Activated T-cell treated with anti-CD3 and anti-CD28 coated beads, Interleukin-2, amount 50 U/mL, for 24 hours (primary cell): ENCODE results near the gene KDSR.

Source experiments
- DNase-seq: peaks from one replicate; pipeline ENCODE4 v3.0.0-alpha.2; 2020
- H3K27ac Mint-ChIP-seq: 2 replicates; pipeline ENCODE4 v1.8.0; 2020; ENCODE audit warnings: mild to moderate bottlenecking, mixed read lengths
- H3K27me3 Mint-ChIP-seq: 2 replicates; pipeline ENCODE4 v1.8.0; 2020; ENCODE audit warnings: mixed read lengths
- H3K36me3 Mint-ChIP-seq: 2 replicates; pipeline ENCODE4 v1.8.0; 2020; ENCODE audit warnings: low read depth, mixed read lengths
- H3K4me1 Mint-ChIP-seq: 2 replicates; pipeline ENCODE4 v1.8.0; 2020; ENCODE audit warnings: low read depth, mixed read lengths
- H3K4me3 Mint-ChIP-seq: 2 replicates; pipeline ENCODE4 v1.8.0; 2020; ENCODE audit warnings: mild to moderate bottlenecking, moderate library complexity, mixed read lengths
- H3K9me3 Mint-ChIP-seq: 2 replicates; pipeline ENCODE4 v1.8.0; 2020; ENCODE audit warnings: mixed read lengths

The KDSR gene

GRCh38 chr18:63367053-63367953, at the start of gene KDSR:
TSS of gene KDSR (minus strand) at chr18:63367206. CDS start at chr18:63367118, 88 bp downstream.
- peaks cover 4% of the 10 kb centered on the region for H3K9me3 Mint-ChIP-seq
- H3K27me3 Mint-ChIP-seq: no peaks in the 10 kb centered on the region
- H3K36me3 Mint-ChIP-seq: peaks cover 44% of the 10 kb centered on the region

GRCh38 chr18:63412953-63413352, 45.9 kb upstream of the KDSR start:
- H3K4me3 Mint-ChIP-seq: no peak overlapping the region
- H3K27ac Mint-ChIP-seq: peak overlapping the region; percentile 74
- DNase-seq: no peak
- H3K36me3 Mint-ChIP-seq: peaks cover 58% of the 10 kb centered on the region
- no peaks in the 10 kb centered on the region for H3K9me3 Mint-ChIP-seq
- peaks cover 56% of the 10 kb centered on the region for H3K4me1 Mint-ChIP-seq
- no peaks in the 10 kb centered on the region for H3K27me3 Mint-ChIP-seq

More at GRCh38 chr18:63367053-63367953, at the start of gene KDSR:
- peak; percentile 89 for DNase-seq
- H3K4me1 Mint-ChIP-seq: peaks cover 36% of the 10 kb centered on the region
- H3K4me3 Mint-ChIP-seq: peak within 1 kb of the TSS; percentile 92
- H3K27ac Mint-ChIP-seq: peak within 1 kb of the TSS; percentile 95

GRCh38 chr18:63410792-63411191, 43.8 kb upstream of the KDSR start:
- peaks cover 79% of the 10 kb centered on the region for H3K36me3 Mint-ChIP-seq
- no peaks in the 10 kb centered on the region for H3K27me3 Mint-ChIP-seq
- H3K9me3 Mint-ChIP-seq: no peaks in the 10 kb centered on the region
- DNase-seq: no peak
- H3K27ac Mint-ChIP-seq: peak overlapping the region; percentile 79
- H3K4me3 Mint-ChIP-seq: no peak overlapping the region
- peaks cover 65% of the 10 kb centered on the region for H3K4me1 Mint-ChIP-seq

- Mint-ChIP-seq H3K27ac (peak overlapping the region; percentile 81), H3K4me3 (no peak overlapping the region), H3K9me3 (no peaks in the 10 kb centered on the region)
Measured at GRCh38 chr18:63409301-63409700, 42.3 kb upstream of the KDSR start.

GRCh38 chr18:63407734-63408133, 40.7 kb upstream of the KDSR start:
- H3K9me3 Mint-ChIP-seq: no peaks in the 10 kb centered on the region
- no peak overlapping the region for H3K4me3 Mint-ChIP-seq
- no peak overlapping the region for H3K27ac Mint-ChIP-seq
- H3K36me3 Mint-ChIP-seq: peaks cover 84% of the 10 kb centered on the region
- peaks cover 53% of the 10 kb centered on the region for H3K4me1 Mint-ChIP-seq
- no peaks in the 10 kb centered on the region for H3K27me3 Mint-ChIP-seq
- DNase-seq: no peak

More at GRCh38 chr18:63409301-63409700, 42.3 kb upstream of the KDSR start:
- Mint-ChIP-seq H3K4me1 (peaks cover 59% of the 10 kb centered on the region), H3K36me3 (peaks cover 81% of the 10 kb centered on the region), H3K27me3 (no peaks in the 10 kb centered on the region)
- no peak for DNase-seq

- no peak overlapping the region for H3K4me3 Mint-ChIP-seq
- no peak overlapping the region for H3K27ac Mint-ChIP-seq
- H3K36me3 Mint-ChIP-seq: peaks cover 88% of the 10 kb centered on the region
- H3K4me1 Mint-ChIP-seq: peaks cover 47% of the 10 kb centered on the region
- no peak for DNase-seq
- H3K9me3 Mint-ChIP-seq: no peaks in the 10 kb centered on the region
- no peaks in the 10 kb centered on the region for H3K27me3 Mint-ChIP-seq
Measured at GRCh38 chr18:63405986-63406385, 39.0 kb upstream of the KDSR start.

- Mint-ChIP-seq H3K36me3 (peaks cover 88% of the 10 kb centered on the region), H3K27ac (peak overlapping the region; percentile 47), H3K4me3 (no peak overlapping the region), H3K27me3 (no peaks in the 10 kb centered on the region), H3K4me1 (peaks cover 26% of the 10 kb centered on the region), H3K9me3 (no peaks in the 10 kb centered on the region)
- DNase-seq: no peak
Measured at GRCh38 chr18:63402246-63403162, 35.5 kb upstream of the KDSR start.

GRCh38 chr18:63399300-63399699, 32.3 kb upstream of the KDSR start:
- H3K36me3 Mint-ChIP-seq: peaks cover 91% of the 10 kb centered on the region

GRCh38 chr18:63397349-63397748, 30.3 kb upstream of the KDSR start:
- DNase-seq: no peak
- Mint-ChIP-seq H3K27me3 (no peaks in the 10 kb centered on the region), H3K9me3 (no peaks in the 10 kb centered on the region), H3K36me3 (peaks cover 87% of the 10 kb centered on the region), H3K4me3 (no peak overlapping the region), H3K4me1 (peaks cover 15% of the 10 kb centered on the region), H3K27ac (no peak overlapping the region)

More at GRCh38 chr18:63399300-63399699, 32.3 kb upstream of the KDSR start:
- peaks cover 22% of the 10 kb centered on the region for H3K4me1 Mint-ChIP-seq
- no peaks in the 10 kb centered on the region for H3K9me3 Mint-ChIP-seq
- DNase-seq: no peak
- no peaks in the 10 kb centered on the region for H3K27me3 Mint-ChIP-seq
- no peak overlapping the region for H3K4me3 Mint-ChIP-seq
- H3K27ac Mint-ChIP-seq: no peak overlapping the region

GRCh38 chr18:63395503-63395902, 28.5 kb upstream of the KDSR start:
- H3K27me3 Mint-ChIP-seq: no peaks in the 10 kb centered on the region
- no peak overlapping the region for H3K27ac Mint-ChIP-seq
- DNase-seq: no peak
- H3K36me3 Mint-ChIP-seq: peaks cover 85% of the 10 kb centered on the region
- H3K9me3 Mint-ChIP-seq: no peaks in the 10 kb centered on the region
- peaks cover 8% of the 10 kb centered on the region for H3K4me1 Mint-ChIP-seq
- no peak overlapping the region for H3K4me3 Mint-ChIP-seq

GRCh38 chr18:63394954-63395353, 27.9 kb upstream of the KDSR start:
- H3K27ac Mint-ChIP-seq: no peak overlapping the region
- H3K4me3 Mint-ChIP-seq: no peak overlapping the region
- peaks cover 84% of the 10 kb centered on the region for H3K36me3 Mint-ChIP-seq
- no peaks in the 10 kb centered on the region for H3K27me3 Mint-ChIP-seq
- no peaks in the 10 kb centered on the region for H3K9me3 Mint-ChIP-seq
- peaks cover 4% of the 10 kb centered on the region for H3K4me1 Mint-ChIP-seq
- DNase-seq: no peak

GRCh38 chr18:63387861-63388260, 20.9 kb upstream of the KDSR start:
- H3K36me3 Mint-ChIP-seq: peaks cover 72% of the 10 kb centered on the region
- no peak for DNase-seq
- H3K4me1 Mint-ChIP-seq: no peaks in the 10 kb centered on the region
- H3K27me3 Mint-ChIP-seq: no peaks in the 10 kb centered on the region
- H3K4me3 Mint-ChIP-seq: no peak overlapping the region
- H3K9me3 Mint-ChIP-seq: peaks cover 3% of the 10 kb centered on the region
- H3K27ac Mint-ChIP-seq: no peak overlapping the region

- no peaks in the 10 kb centered on the region for H3K27me3 Mint-ChIP-seq
- no peak overlapping the region for H3K27ac Mint-ChIP-seq
- peaks cover 5% of the 10 kb centered on the region for H3K9me3 Mint-ChIP-seq
- no peak for DNase-seq
- H3K36me3 Mint-ChIP-seq: peaks cover 40% of the 10 kb centered on the region
- peaks cover 19% of the 10 kb centered on the region for H3K4me1 Mint-ChIP-seq
- no peak overlapping the region for H3K4me3 Mint-ChIP-seq
Measured at GRCh38 chr18:63382843-63383242, 15.8 kb upstream of the KDSR start.

GRCh38 chr18:63379639-63379962, 12.6 kb upstream of the KDSR start:
- no peaks in the 10 kb centered on the region for H3K27me3 Mint-ChIP-seq
- no peak for DNase-seq
- peaks cover 10% of the 10 kb centered on the region for H3K9me3 Mint-ChIP-seq
- peaks cover 23% of the 10 kb centered on the region for H3K4me1 Mint-ChIP-seq
- H3K4me3 Mint-ChIP-seq: no peak overlapping the region
- peak overlapping the region; percentile 79 for H3K27ac Mint-ChIP-seq
- H3K36me3 Mint-ChIP-seq: peaks cover 21% of the 10 kb centered on the region
